Lung (tissue), 12 donors: ENCODE results near the gene UTP11. TPM values are rescaled to one million over a fixed set of nuclear protein-coding genes. Genes with fewer than 3 reads are reported as not detected.

Experiments
- ATAC-seq: fragments of 200-7000 bp; cut with Tn5 transposase; one replicate; pipeline ENCODE4 v1.9.1; 2020; ENCODE audit warnings: moderate number of reproducible peaks; ENCODE audit not compliant: insufficient read depth, low FRiP score
- DNase-seq, 3 donors: peaks; one replicate each; pipeline ENCODE4 v3.0.0-alpha.2; 2013 to 2017
- H3K27ac ChIP-seq, 2 donors: one replicate each; pipeline ENCODE4 v1.5.1; 2013; ENCODE audit warnings: mild to moderate bottlenecking in 2 of 2, moderate library complexity in 2 of 2, control low read depth in 1 of 2, inconsistent platforms in 1 of 2, low read depth in 1 of 2, low read length in 1 of 2
- H3K27me3 ChIP-seq, 3 donors: one replicate each; pipeline ENCODE4 v1.5.1; 2013; ENCODE audit warnings: low read length in 2 of 3; ENCODE audit not compliant: control insufficient read depth in 3 of 3, insufficient read depth in 3 of 3
- H3K36me3 ChIP-seq, 4 donors: one replicate each; pipeline ENCODE4 v1.5.1; 2013; ENCODE audit warnings: low read length in 4 of 4, mild to moderate bottlenecking in 1 of 4, moderate library complexity in 1 of 4; ENCODE audit not compliant: control insufficient read depth in 4 of 4, insufficient read depth in 4 of 4
- H3K4me1 ChIP-seq, 5 donors: one replicate each; pipeline ENCODE4 v1.5.1; 2013; ENCODE audit warnings: low read length in 5 of 5, mild to moderate bottlenecking in 2 of 5, moderate library complexity in 1 of 5; ENCODE audit not compliant: control insufficient read depth in 5 of 5, insufficient read depth in 5 of 5
- H3K4me3 ChIP-seq: one replicate; pipeline ENCODE4 v1.5.1; 2013; ENCODE audit warnings: mild to moderate bottlenecking, control low read depth, moderate library complexity
- H3K9ac ChIP-seq, 2 donors: one replicate each; pipeline ENCODE4 v1.5.1; 2013; ENCODE audit warnings: low read length in 2 of 2, control low read depth in 1 of 2; ENCODE audit not compliant: insufficient read depth in 1 of 2
- H3K9me3 ChIP-seq, 4 donors: one replicate each; pipeline ENCODE4 v1.5.1; 2013; ENCODE audit warnings: low read length in 3 of 4, mild to moderate bottlenecking in 1 of 4, moderate library complexity in 1 of 4; ENCODE audit not compliant: control insufficient read depth in 4 of 4, insufficient read depth in 3 of 4
- CTCF ChIP-seq: IDR thresholded peaks from 2 replicates; pipeline ENCODE4 v1.5.1; 2012; ENCODE audit warnings: mild to moderate bottlenecking; ENCODE audit errors: control extremely low read depth, extremely low read depth
- WGBS, 2 donors: extraction: QIAGEN DNeasy Blood & Tissue Kit; methylation state at CpG; one replicate each; pipeline ENCODE4 v1.1.7; 2013; 5-methylcytosine and 5-hydroxymethylcytosine counted together
- polyA plus RNA-seq, 2 donors: library from polyadenylated mRNA; stranded (reverse); fragments of 200-250 nt; gene quantifications; one replicate each; pipeline ENCODE4 v1.2.1, GENCODE V29; 2013
- total RNA-seq, 2 donors: library from RNA; depleted of rRNA in 1 of 2; stranded (reverse); fragments of >200 nt in 1 of 2; gene quantifications; one replicate each; pipeline ENCODE4 v1.2.1, GENCODE V29; 2014 to 2021
- donor health status: control.
- donor health status: control.
- donor health status: Bipolar disorder and iron deficiency.
- donor health status: healthy.
- donor health status: DM: yes; HTN: yes; CAD: no.

Gene UTP11
- total and polyA plus RNA-seq, 4 donors = 27.3 to 33.7 (median 31.1) TPM

GRCh38 chr1:38020396-38020795 lies 7.9 kb downstream of the UTP11 start:
- ATAC-seq = no peak
- no peak overlapping the region for H3K27ac ChIP-seq
- no peaks in the 10 kb centered on the region for H3K9me3 ChIP-seq
- no peak for DNase-seq
- WGBS, 2 donors = 96 to 99% methylated on average over 2 of the region's 2 CpGs
- H3K36me3 ChIP-seq = peaks cover 14 to 56% (median 42%) of the 10 kb centered on the region in 4 donors
- TF ChIP-seq CTCF = no peak
- H3K4me1 ChIP-seq = peaks cover 2 to 21% (median 6%) of the 10 kb centered on the region in 5 donors
- no peak overlapping the region for H3K4me3 ChIP-seq
- H3K9ac ChIP-seq = no peak overlapping the region
- H3K27me3 ChIP-seq = no peaks in the 10 kb centered on the region

DNA sequence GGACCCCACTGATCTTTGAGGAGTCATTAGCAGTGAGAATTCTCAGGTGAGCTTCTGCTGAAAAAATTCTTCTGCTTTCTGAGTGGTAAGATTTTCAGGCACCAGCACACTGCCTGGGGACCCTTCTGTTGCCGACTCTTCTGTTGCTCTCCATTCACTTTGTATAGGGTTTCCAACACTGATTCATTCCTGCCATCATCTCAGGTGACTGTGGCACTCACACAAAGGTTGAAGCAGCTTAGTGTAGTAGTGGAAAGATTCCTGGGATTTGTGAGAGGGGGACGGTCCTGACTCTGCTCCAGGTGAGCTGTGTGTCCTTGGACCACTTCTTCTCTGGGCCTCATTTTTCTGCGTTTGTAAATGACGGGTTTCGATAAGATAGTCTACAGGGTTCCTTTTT lies 9.4 kb downstream of the UTP11 start:
- TF ChIP-seq CTCF = no peak
- no peak for DNase-seq
- no peaks in the 10 kb centered on the region for H3K9me3 ChIP-seq
- ATAC-seq = no peak
- no peak overlapping the region for H3K9ac ChIP-seq
- H3K4me1 ChIP-seq = peaks cover 0 to 8% (median 0%) of the 10 kb centered on the region in 5 donors
- H3K27me3 ChIP-seq = no peaks in the 10 kb centered on the region
- no peak overlapping the region for H3K27ac ChIP-seq
- no peak overlapping the region for H3K4me3 ChIP-seq
- peaks cover 15 to 61% (median 44%) of the 10 kb centered on the region in 4 donors for H3K36me3 ChIP-seq
- 96 to 99% methylated on average over 5 of the region's 5 CpGs for WGBS, 2 donors

GRCh38 chr1:38022810-38023209 lies 10.3 kb downstream of the UTP11 start:
- Histone ChIP-seq H3K4me3 (no peak overlapping the region), H3K27me3 (no peaks in the 10 kb centered on the region), H3K4me1 (no peaks in the 10 kb centered on the region), H3K36me3 (peaks cover 15 to 57% (median 41%) of the 10 kb centered on the region in 4 donors), H3K9ac (no peak overlapping the region), H3K27ac (no peak overlapping the region), H3K9me3 (no peaks in the 10 kb centered on the region)
- TF ChIP-seq CTCF = no peak
- DNase-seq (no peak), ATAC-seq (no peak)
- 96% methylated on average over 3 of the region's 3 CpGs for WGBS, 2 donors

- Histone ChIP-seq H3K9ac (no peak overlapping the region), H3K27me3 (no peaks in the 10 kb centered on the region), H3K4me1 (peaks cover 2 to 21% (median 11%) of the 10 kb centered on the region in 5 donors), H3K9me3 (no peaks in the 10 kb centered on the region), H3K27ac (no peak overlapping the region), H3K36me3 (peaks cover 12 to 38% (median 31%) of the 10 kb centered on the region in 4 donors), H3K4me3 (no peak overlapping the region)
- 98 to 100% methylated on average over 2 of the region's 2 CpGs for WGBS, 2 donors
- DNase-seq = no peak
- TF ChIP-seq CTCF = no peak
- no peak for ATAC-seq
These were observed 12.7 kb downstream of the UTP11 start for GRCh38 chr1:38025233-38025632.
